Measurements from ENCODE around the gene LRRC37A3. TPM values are rescaled to one million over a fixed set of nuclear protein-coding genes. Genes with fewer than 3 reads are reported as not detected.
"Not testable (repeated sequence)": the region's sequence is repeated elsewhere in the genome, so short reads cannot be mapped to it uniquely, and the experiment has no call there.

LRRC37A3 gene
- 9.2 TPM for polyA plus RNA-seq
- long read RNA-seq, donor 1: 0 reads
- long read RNA-seq, donor 2, partial matches to known transcripts: 0 of 1 reads
- long read RNA-seq, donor 2, other reads (novel, unspliced or antisense): 0 of 1 reads
- long read RNA-seq, donor 3: 0 reads
- long read RNA-seq, donor 4: 0 reads
- long read RNA-seq, donor 5: 0 reads
- long read RNA-seq, donor 6, full-length matches to known transcripts: 1 of 1 reads
- long read RNA-seq, donor 6, partial matches to known transcripts: 0 of 1 reads
- long read RNA-seq, donor 6, other reads (novel, unspliced or antisense): 0 of 1 reads
- long read RNA-seq, donor 7: 0 reads
- long read RNA-seq, donor 8, partial matches to known transcripts: 0 of 1 reads
- long read RNA-seq, donor 8, other reads (novel, unspliced or antisense): 0 of 1 reads
- long read RNA-seq, donor 9: 0 reads
- long read RNA-seq, donor 10: 0 reads
- long read RNA-seq, donor 11: 0 reads

DNA sequence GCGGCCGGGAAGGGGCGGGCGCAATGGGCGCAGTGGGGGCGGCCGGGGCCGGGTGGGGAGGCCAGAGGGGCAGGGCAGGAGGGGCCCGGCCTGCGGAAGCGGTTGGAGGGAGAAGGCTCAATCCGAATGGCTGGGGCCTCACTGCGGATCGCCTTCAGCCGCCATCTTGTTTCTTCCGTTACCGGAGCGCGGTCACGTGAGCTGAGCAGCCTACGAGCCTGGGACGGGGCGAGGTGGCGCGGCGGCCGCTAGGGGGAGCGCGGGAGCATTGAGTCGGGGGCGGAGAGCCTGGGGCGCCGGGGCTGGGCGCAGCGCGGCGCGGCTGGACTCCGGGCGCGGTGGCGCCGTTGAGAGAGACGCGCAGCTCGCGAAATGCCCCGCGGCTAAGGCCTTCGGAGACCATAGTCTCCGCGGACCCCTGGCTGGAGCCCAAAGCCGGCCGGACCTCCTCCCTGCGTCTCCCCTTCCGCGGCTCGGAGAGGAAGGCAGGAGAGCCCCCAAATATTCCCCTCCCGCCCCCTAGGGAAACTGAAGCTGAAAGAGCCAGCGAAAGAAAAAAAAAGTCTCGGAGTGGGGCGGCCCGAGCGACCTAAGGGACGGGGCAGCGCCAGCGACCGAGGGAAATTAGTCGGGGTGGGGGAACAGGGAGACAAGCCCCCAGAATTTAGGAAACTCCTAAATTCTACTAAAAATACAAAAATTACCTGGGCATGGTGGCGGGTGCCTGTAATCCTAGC, at the start of gene LRRC37A3:
Gene LRRC37A3 (minus strand): TSS at position 190 of the 737 bp plus-strand sequence. CDS start 22,221 bp downstream, outside the sequence.
- Histone ChIP-seq H3K4me3 (ENCODE audit: low read length) (peak within 1 kb of the TSS; percentile 67), H3K27ac (ENCODE audit: low read length) (peak within 1 kb of the TSS; percentile 86)
- not testable (repeated sequence) for H3K27me3 ChIP-seq (ENCODE audit: control insufficient read depth, insufficient read depth, low read length); H3K9me3 ChIP-seq (ENCODE audit: control insufficient read depth, low read depth, low read length); H3K36me3 ChIP-seq (ENCODE audit: control insufficient read depth, insufficient read depth, low read length); H3K4me1 ChIP-seq (ENCODE audit: control insufficient read depth, insufficient read depth, low read length)
- DNase-seq: peak; percentile 87 to 97
- WGBS (ENCODE audit: insufficient coverage, low lambda C conversion rate): 100% methylated on average over 1 of the region's 70 CpGs

DNA sequence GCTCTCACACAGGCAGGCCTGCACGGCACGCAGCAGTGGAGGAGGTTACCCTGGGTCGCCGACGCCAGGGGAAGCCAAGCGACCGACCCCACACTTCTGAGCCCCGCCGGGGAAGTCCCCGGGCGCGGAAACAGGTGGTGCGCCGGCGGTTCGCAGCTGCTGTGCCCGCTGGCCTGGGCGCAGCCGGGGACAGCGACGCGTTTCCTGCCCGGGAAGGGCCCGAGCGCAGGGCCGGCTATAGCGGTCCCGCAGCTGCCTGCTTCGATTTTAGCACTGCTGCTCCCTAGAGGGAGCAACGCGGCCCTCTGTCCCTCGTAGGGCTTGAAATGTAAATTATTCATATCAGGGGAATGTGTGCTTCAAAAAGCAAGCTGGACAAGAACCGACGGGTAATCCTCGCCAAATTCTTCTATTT, 46.6 kb upstream of the LRRC37A3 start:
- H3K27me3 ChIP-seq (ENCODE audit: control insufficient read depth, insufficient read depth, low read length); H3K9me3 ChIP-seq (ENCODE audit: control insufficient read depth, low read depth, low read length); H3K4me3 ChIP-seq (ENCODE audit: low read length); H3K4me1 ChIP-seq (ENCODE audit: control insufficient read depth, insufficient read depth, low read length); H3K27ac ChIP-seq (ENCODE audit: low read length); H3K36me3 ChIP-seq (ENCODE audit: control insufficient read depth, insufficient read depth, low read length): not testable (repeated sequence)
- WGBS (ENCODE audit: insufficient coverage, low lambda C conversion rate): no CpG with 5 or more reads among the region's 35 CpGs
- DNase-seq: peak; percentile 45 to 68

DNA sequence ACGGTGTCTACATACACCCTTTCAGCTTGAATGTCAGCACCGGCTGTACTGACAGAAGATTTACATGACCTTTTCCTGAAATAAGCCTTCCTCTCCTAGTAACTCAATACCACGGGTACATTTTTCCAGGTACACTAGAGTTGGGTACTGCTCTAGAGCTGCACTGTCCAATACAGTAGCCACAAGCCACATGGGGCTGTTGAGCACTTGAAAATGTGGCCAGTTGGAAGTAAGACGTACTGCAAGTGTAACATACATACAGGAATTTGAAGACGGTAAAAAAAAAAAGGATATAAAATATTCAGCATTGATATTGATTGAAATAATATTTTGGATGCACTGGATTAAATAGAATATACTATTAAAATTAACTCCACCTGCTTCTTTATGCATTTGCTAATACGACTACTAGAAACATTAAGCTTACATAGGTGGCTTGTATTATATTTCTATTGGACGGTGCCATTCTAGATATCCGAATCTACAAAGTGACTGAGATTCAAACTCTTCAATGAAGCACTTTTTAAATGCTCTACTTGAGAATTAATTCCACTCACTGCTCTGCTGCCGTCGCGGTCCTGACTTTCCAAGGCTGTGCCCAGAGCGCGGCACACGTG, 46.1 kb upstream of the LRRC37A3 start:
- not testable (repeated sequence) for H3K27me3 ChIP-seq (ENCODE audit: control insufficient read depth, insufficient read depth, low read length)

DNA sequence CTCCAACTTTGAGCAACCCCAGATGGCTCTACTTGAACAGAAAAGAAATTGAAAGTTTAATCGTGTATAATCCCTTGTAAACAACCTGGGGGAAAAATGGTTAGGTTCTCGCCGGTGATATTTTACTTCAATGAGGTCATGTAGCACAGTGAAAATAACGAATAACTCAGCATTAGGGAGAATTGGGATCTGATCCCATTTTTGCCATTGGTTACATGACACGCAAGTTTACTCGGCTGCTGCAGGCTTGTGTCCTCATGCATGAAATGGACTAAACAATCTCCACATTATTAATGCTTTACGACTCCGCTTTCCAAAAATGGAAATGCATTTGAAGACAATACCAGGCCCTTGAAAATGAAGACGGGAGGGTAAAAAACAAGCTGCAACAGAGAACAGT, 45.5 kb upstream of the LRRC37A3 start:
- H3K4me1 ChIP-seq (ENCODE audit: control insufficient read depth, insufficient read depth, low read length): no peaks in the 10 kb centered on the region
- H3K36me3 ChIP-seq (ENCODE audit: control insufficient read depth, insufficient read depth, low read length): no peaks in the 10 kb centered on the region
- H3K27ac ChIP-seq (ENCODE audit: low read length): no peak overlapping the region
- no peak for DNase-seq
- H3K4me3 ChIP-seq (ENCODE audit: low read length): no peak overlapping the region
- H3K9me3 ChIP-seq (ENCODE audit: control insufficient read depth, low read depth, low read length): no peaks in the 10 kb centered on the region
- no peaks in the 10 kb centered on the region for H3K27me3 ChIP-seq (ENCODE audit: control insufficient read depth, insufficient read depth, low read length)
- no CpG with 5 or more reads among the region's 9 CpGs for WGBS (ENCODE audit: insufficient coverage, low lambda C conversion rate)

More for the DNA sequence above, 46.1 kb upstream of the LRRC37A3 start:
- H3K36me3 ChIP-seq (ENCODE audit: control insufficient read depth, insufficient read depth, low read length); H3K4me1 ChIP-seq (ENCODE audit: control insufficient read depth, insufficient read depth, low read length); H3K9me3 ChIP-seq (ENCODE audit: control insufficient read depth, low read depth, low read length); H3K27ac ChIP-seq (ENCODE audit: low read length); H3K4me3 ChIP-seq (ENCODE audit: low read length); DNase-seq: not testable (repeated sequence)
- WGBS (ENCODE audit: insufficient coverage, low lambda C conversion rate): no CpG with 5 or more reads among the region's 14 CpGs

DNA sequence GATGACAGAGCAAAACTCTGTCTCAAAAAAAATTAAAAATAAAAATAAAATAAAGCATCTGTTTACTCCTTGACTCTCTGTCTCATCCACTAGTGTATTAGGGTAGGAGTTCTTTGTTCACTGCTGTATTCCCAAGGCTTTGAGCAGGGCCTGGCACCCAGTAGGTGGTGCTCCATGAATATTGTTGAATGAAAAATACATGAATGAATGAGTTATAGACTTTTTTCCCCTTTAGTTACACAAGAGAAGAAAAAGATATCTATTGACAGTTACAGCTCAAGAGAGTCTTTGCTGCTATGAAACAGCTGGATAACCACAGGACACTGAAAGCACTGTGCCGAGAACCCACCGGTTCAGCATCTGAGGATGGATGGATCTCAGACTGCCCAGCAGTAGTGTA, 44.5 kb upstream of the LRRC37A3 start:
- no CpG with 5 or more reads among the region's 2 CpGs for WGBS (ENCODE audit: insufficient coverage, low lambda C conversion rate)
- not testable (repeated sequence) for H3K9me3 ChIP-seq (ENCODE audit: control insufficient read depth, low read depth, low read length); H3K4me3 ChIP-seq (ENCODE audit: low read length); H3K4me1 ChIP-seq (ENCODE audit: control insufficient read depth, insufficient read depth, low read length); DNase-seq; H3K27ac ChIP-seq (ENCODE audit: low read length); H3K36me3 ChIP-seq (ENCODE audit: control insufficient read depth, insufficient read depth, low read length); H3K27me3 ChIP-seq (ENCODE audit: control insufficient read depth, insufficient read depth, low read length)

DNA sequence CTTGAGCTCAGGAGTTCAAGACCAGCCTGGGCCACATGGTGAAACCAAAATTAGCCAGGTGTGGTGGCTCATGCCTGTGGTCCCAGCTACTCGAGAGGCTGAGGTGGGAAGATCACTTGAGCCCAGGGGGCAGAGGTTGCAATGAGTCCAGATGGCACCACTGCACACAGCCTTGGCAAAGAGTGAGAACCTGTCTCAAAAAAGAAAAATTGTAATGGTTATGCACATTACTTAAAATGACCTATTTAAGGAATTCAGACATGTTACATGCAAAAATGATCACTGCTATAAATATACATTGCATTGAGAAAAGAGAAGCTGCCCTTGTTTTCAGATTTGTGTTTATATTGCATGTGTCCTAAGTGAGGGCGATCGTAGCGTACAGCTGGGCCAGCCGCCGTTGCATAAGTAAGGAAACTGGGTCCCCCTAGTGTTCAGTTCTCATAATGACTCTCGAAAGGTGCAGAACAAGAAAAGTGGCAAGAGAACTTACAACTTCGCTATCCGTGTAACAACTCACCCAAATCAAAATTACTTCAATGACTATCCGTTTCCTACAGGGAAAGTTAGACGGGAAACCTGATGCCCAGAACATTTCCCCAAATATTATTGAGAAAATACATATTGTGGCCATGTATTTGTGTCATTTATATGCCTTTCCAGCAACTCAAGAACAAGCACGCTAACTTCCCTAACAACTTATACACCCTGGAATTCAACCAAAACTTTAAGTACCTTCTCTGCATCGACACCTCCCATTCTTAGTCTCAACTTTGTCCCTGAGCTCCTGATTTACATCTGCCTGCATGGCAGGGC, 42.5 kb upstream of the LRRC37A3 start:
- DNase-seq: peak in 1 of 2 donors; percentile 59
- H3K27me3 ChIP-seq (ENCODE audit: control insufficient read depth, insufficient read depth, low read length); H3K4me3 ChIP-seq (ENCODE audit: low read length); H3K4me1 ChIP-seq (ENCODE audit: control insufficient read depth, insufficient read depth, low read length); H3K9me3 ChIP-seq (ENCODE audit: control insufficient read depth, low read depth, low read length); H3K27ac ChIP-seq (ENCODE audit: low read length); H3K36me3 ChIP-seq (ENCODE audit: control insufficient read depth, insufficient read depth, low read length): not testable (repeated sequence)
- 19% methylated on average over 5 of the region's 13 CpGs for WGBS (ENCODE audit: insufficient coverage, low lambda C conversion rate)

DNA sequence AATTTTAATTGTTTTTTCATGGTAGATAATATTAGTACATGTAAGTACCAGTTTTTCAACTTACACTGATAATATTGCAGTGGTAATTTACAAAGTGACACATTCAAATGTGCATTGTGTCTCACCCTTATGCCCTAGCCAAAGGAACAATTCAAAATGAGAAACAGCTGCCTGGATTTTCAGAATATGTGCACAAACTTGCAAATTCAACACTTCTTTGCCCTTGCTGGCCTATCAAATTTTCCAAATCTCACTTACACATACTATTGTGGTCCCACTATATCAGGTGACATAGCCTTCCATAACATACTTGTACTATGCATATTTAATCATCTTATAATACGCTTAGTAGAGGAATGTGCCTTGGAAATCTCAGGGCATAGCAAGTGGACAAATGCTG, 32.6 kb upstream of the LRRC37A3 start:
- Histone ChIP-seq H3K4me3 (ENCODE audit: low read length) (no peak overlapping the region), H3K9me3 (ENCODE audit: control insufficient read depth, low read depth, low read length) (no peaks in the 10 kb centered on the region), H3K4me1 (ENCODE audit: control insufficient read depth, insufficient read depth, low read length) (no peaks in the 10 kb centered on the region), H3K27me3 (ENCODE audit: control insufficient read depth, insufficient read depth, low read length) (no peaks in the 10 kb centered on the region), H3K36me3 (ENCODE audit: control insufficient read depth, insufficient read depth, low read length) (no peaks in the 10 kb centered on the region), H3K27ac (ENCODE audit: low read length) (no peak overlapping the region)
- no peak for DNase-seq
- WGBS (ENCODE audit: insufficient coverage, low lambda C conversion rate): 100% methylated on average over 1 of the region's 1 CpG

DNA sequence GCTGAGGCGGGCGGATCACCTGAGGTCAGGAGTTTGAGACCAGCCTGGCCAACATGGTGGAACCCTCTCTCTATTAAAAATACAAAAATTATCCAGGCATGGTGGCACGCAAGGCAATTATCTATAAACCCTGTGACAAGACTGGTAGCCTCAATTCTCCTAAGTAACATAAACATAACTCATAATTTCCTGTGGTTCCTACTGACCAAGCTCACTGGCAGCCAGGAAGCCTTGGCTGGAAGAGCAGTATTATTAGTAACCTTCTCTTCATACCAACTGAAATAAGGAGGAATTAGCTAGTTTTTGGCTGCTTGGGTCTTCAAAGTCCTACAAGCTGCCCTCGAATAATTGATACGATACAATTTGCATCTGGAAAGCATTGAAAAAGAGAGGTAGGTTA, 31.6 kb upstream of the LRRC37A3 start:
- Histone ChIP-seq H3K4me1 (ENCODE audit: control insufficient read depth, insufficient read depth, low read length) (no peaks in the 10 kb centered on the region), H3K9me3 (ENCODE audit: control insufficient read depth, low read depth, low read length) (no peaks in the 10 kb centered on the region), H3K36me3 (ENCODE audit: control insufficient read depth, insufficient read depth, low read length) (no peaks in the 10 kb centered on the region), H3K27me3 (ENCODE audit: control insufficient read depth, insufficient read depth, low read length) (no peaks in the 10 kb centered on the region), H3K4me3 (ENCODE audit: low read length) (no peak overlapping the region), H3K27ac (ENCODE audit: low read length) (no peak overlapping the region)
- no peak for DNase-seq
- 100% methylated on average over 2 of the region's 5 CpGs for WGBS (ENCODE audit: insufficient coverage, low lambda C conversion rate)

DNA sequence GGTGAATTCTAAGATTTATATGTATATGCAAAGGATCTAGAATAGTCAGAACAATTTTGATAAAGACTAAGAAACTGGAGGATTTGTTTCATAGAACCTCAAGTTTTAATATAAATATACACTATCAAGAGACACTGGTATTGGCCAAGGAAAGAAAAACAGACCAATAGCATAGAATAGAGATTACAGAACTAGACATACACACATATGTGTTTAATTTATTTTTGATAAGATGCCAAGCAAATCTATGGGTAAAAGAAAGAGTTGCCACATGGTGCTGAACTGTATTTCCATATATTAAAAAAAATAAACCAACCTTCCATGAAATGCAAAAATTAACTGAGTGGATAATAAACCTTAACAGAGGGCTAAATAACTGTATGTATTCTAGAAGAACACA, 27.9 kb upstream of the LRRC37A3 start:
- H3K4me1 ChIP-seq (ENCODE audit: control insufficient read depth, insufficient read depth, low read length): no peaks in the 10 kb centered on the region
- H3K9me3 ChIP-seq (ENCODE audit: control insufficient read depth, low read depth, low read length): no peaks in the 10 kb centered on the region
- no peak for DNase-seq
- no peak overlapping the region for H3K27ac ChIP-seq (ENCODE audit: low read length)
- no peaks in the 10 kb centered on the region for H3K27me3 ChIP-seq (ENCODE audit: control insufficient read depth, insufficient read depth, low read length)
- H3K4me3 ChIP-seq (ENCODE audit: low read length): no peak overlapping the region
- no peaks in the 10 kb centered on the region for H3K36me3 ChIP-seq (ENCODE audit: control insufficient read depth, insufficient read depth, low read length)

DNA sequence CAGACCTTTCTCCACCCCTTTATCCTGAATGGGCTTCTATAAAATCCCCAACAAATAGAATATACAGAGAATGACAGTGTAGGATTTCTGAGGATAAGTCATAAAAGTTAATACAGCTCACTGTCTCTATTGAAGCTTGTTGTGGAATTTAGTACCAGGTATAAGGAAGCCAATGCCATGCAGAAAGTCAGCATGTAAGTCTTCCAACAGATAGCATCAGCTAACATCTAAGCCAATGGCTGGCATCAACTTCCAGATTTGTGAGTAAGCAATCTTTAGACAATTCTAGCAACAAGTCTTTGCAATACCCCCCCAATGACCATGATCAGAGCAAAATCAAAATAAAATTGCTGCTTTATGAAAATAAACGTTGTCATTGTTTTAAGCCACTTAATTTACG, 22.5 kb upstream of the LRRC37A3 start:
- H3K4me1 ChIP-seq (ENCODE audit: control insufficient read depth, insufficient read depth, low read length): peaks cover 5% of the 10 kb centered on the region
- 88% methylated on average over 2 of the region's 2 CpGs for WGBS (ENCODE audit: insufficient coverage, low lambda C conversion rate)

More for the DNA sequence above, 22.5 kb upstream of the LRRC37A3 start:
- no peaks in the 10 kb centered on the region for H3K9me3 ChIP-seq (ENCODE audit: control insufficient read depth, low read depth, low read length)
- no peak overlapping the region for H3K27ac ChIP-seq (ENCODE audit: low read length)
- H3K36me3 ChIP-seq (ENCODE audit: control insufficient read depth, insufficient read depth, low read length): no peaks in the 10 kb centered on the region
- no peak overlapping the region for H3K4me3 ChIP-seq (ENCODE audit: low read length)
- DNase-seq: no peak
- H3K27me3 ChIP-seq (ENCODE audit: control insufficient read depth, insufficient read depth, low read length): no peaks in the 10 kb centered on the region

All from large intestine (tissue), 12 donors.